HCT116 (cell line): ENCODE results near the gene RNF175.
A peak's percentile ranks its signal among the peaks of the same experiment; 100 is the strongest.

Experiments
- CEBPB ChIP-seq: IDR thresholded peaks from 2 replicates; pipeline ENCODE4 v1.6.1; 2012; ENCODE audit warnings: low read depth
- EZH2 ChIP-seq: fragments of 200-600 bp; sonication (generic); IDR thresholded peaks from 2 replicates; pipeline ENCODE4 v1.6.1; 2017; ENCODE audit warnings: antibody characterized with exemption, mixed run types
- POLR2A ChIP-seq: IDR thresholded peaks from 2 replicates; pipeline ENCODE4 v1.7.0; 2011; ENCODE audit warnings: borderline replicate concordance; ENCODE audit not compliant: insufficient read depth, insufficient read length; ENCODE audit errors: extremely low read depth
- POLR2AphosphoS5 ChIP-seq: IDR thresholded peaks from 2 replicates; pipeline ENCODE4 v1.6.1; 2011; ENCODE audit warnings: mild to moderate bottlenecking, low read depth, low read length, moderate library complexity
- SIN3A ChIP-seq: IDR thresholded peaks from 2 replicates; pipeline ENCODE4 v1.6.1; 2012; ENCODE audit warnings: low read depth
- SP1 ChIP-seq: IDR thresholded peaks from 2 replicates; pipeline ENCODE4 v1.6.1; 2012; ENCODE audit warnings: low read depth
- SRF ChIP-seq: IDR thresholded peaks from 2 replicates; pipeline ENCODE4 v1.6.1; 2012; ENCODE audit warnings: low read depth
- YY1 ChIP-seq: IDR thresholded peaks from 2 replicates; pipeline ENCODE4 v1.6.1; 2011; ENCODE audit warnings: low read length, low read depth, moderate library complexity, mild to moderate bottlenecking; ENCODE audit not compliant: insufficient replicate concordance; ENCODE audit errors: extremely low read depth
- TF ChIP-seq, protein P1 (sequence below), 3 experiments: fragments of 200-600 bp in 1 of 3; sonication (generic) in 1 of 3; IDR thresholded peaks in 2 of 3; conservative IDR thresholded peaks in 1 of 3; 2 replicates each; pipeline ENCODE4 v1.5.1; 2012 to 2017; ENCODE audit warnings: low read depth in 2 of 3, low read length in 2 of 3, antibody characterized with exemption in 1 of 3, borderline replicate concordance in 1 of 3, control low read depth in 1 of 3, mild to moderate bottlenecking in 1 of 3, mixed read lengths in 1 of 3, mixed run types in 1 of 3, moderate library complexity in 1 of 3; ENCODE audit not compliant: insufficient read depth in 1 of 3

GRCh38 chr4:153750197-153750817 lies 9.5 kb downstream of the RNF175 start:
- TF ChIP-seq, protein P1, sequence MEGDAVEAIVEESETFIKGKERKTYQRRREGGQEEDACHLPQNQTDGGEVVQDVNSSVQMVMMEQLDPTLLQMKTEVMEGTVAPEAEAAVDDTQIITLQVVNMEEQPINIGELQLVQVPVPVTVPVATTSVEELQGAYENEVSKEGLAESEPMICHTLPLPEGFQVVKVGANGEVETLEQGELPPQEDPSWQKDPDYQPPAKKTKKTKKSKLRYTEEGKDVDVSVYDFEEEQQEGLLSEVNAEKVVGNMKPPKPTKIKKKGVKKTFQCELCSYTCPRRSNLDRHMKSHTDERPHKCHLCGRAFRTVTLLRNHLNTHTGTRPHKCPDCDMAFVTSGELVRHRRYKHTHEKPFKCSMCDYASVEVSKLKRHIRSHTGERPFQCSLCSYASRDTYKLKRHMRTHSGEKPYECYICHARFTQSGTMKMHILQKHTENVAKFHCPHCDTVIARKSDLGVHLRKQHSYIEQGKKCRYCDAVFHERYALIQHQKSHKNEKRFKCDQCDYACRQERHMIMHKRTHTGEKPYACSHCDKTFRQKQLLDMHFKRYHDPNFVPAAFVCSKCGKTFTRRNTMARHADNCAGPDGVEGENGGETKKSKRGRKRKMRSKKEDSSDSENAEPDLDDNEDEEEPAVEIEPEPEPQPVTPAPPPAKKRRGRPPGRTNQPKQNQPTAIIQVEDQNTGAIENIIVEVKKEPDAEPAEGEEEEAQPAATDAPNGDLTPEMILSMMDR (IDR thresholded peaks at IDR 0.05 in 2 of 3, conservative IDR thresholded peaks at IDR 0.05 in 1 of 3; ENCODE audit: borderline replicate concordance in 1 of 3, insufficient read depth in 1 of 3, low read depth in 2 of 3, low read length in 2 of 3): peak; percentile 77 to 84 (median 77)
- TF ChIP-seq POLR2AphosphoS5 (no peak), YY1 (no peak), EZH2 (no peak), SRF (no peak), POLR2A (no peak), CEBPB (no peak), SP1 (no peak), SIN3A (no peak)
